HepG2 (cell line): Measurements from ENCODE around the gene FOXRED2. TPM values are rescaled to one million over a fixed set of nuclear protein-coding genes. Genes with fewer than 3 reads are reported as not detected.
A peak's percentile ranks its signal among the peaks of the same experiment; 100 is the strongest.

Experiments
- ARNT ChIP-seq: fragments of 450-650 bp; IDR thresholded peaks from 2 replicates; pipeline ENCODE4 v1.6.1; 2017
- ATF7 ChIP-seq, 2 experiments: fragments of 450-650 bp in 1 of 2; sonication (generic) in 1 of 2; formaldehyde crosslinking in 1 of 2; IDR thresholded peaks; 2 replicates each; pipeline versions ENCODE4 v1.4.0 to v1.6.1; 2016 to 2020; ENCODE audit warnings: antibody characterized with exemption in 1 of 2, mild to moderate bottlenecking in 1 of 2, missing genetic modification reagents in 1 of 2
- ELF4 ChIP-seq: sonication (generic); formaldehyde crosslinking; IDR thresholded peaks from 2 replicates; pipeline ENCODE4 v1.5.0; 2020; ENCODE audit warnings: missing genetic modification reagents, mild to moderate bottlenecking, moderate library complexity, borderline replicate concordance
- MYC ChIP-seq: sonication (generic); formaldehyde crosslinking; IDR thresholded peaks from 2 replicates; pipeline ENCODE4 v1.9.0; 2021; ENCODE audit warnings: missing genetic modification reagents, borderline replicate concordance
- NAIF1 ChIP-seq: sonication (generic); formaldehyde crosslinking; IDR thresholded peaks from 2 replicates; pipeline ENCODE4 v1.5.0; 2020; ENCODE audit warnings: mild to moderate bottlenecking, missing genetic modification reagents, borderline replicate concordance
- RBFOX2 ChIP-seq: fragments of 200-400 bp; formaldehyde crosslinking; IDR thresholded peaks from 2 replicates; pipeline ENCODE4 v1.6.1; 2017; ENCODE audit warnings: low read depth, mild to moderate bottlenecking, low read length
- SNRNP70 ChIP-seq: fragments of 200-400 bp; formaldehyde crosslinking; IDR thresholded peaks from 2 replicates; pipeline ENCODE4 v1.6.1; 2017; ENCODE audit warnings: mild to moderate bottlenecking, low read depth, low read length, moderate library complexity
- XRCC5 ChIP-seq: fragments of 200-400 bp; formaldehyde crosslinking; optimal IDR thresholded peaks from 2 replicates; pipeline ENCODE3; 2017; ENCODE audit warnings: mild to moderate bottlenecking, low read length
- ZNF3 ChIP-seq: IDR thresholded peaks from 2 replicates; pipeline ENCODE4 v1.7.0; 2017; ENCODE audit warnings: inconsistent platforms
- ZNF552 ChIP-seq: sonication (generic); formaldehyde crosslinking; IDR thresholded peaks from 2 replicates; pipeline ENCODE4 v1.9.0; 2022; ENCODE audit warnings: missing genetic modification reagents, mild to moderate bottlenecking, borderline replicate concordance
- ZNF704 ChIP-seq: sonication (generic); formaldehyde crosslinking; IDR thresholded peaks from 2 replicates; pipeline ENCODE4 v1.8.1; 2023; ENCODE audit warnings: mild to moderate bottlenecking, inconsistent platforms, moderate library complexity, missing genetic modification reagents, borderline replicate concordance
- ZNF772 ChIP-seq: sonication (generic); formaldehyde crosslinking; IDR thresholded peaks from 2 replicates; pipeline ENCODE4 v1.5.0; 2020; ENCODE audit warnings: mild to moderate bottlenecking, missing genetic modification reagents
- ZNF776 ChIP-seq: sonication (generic); formaldehyde crosslinking; IDR thresholded peaks from 2 replicates; pipeline ENCODE4 v1.4.0; 2020; ENCODE audit warnings: mild to moderate bottlenecking, missing genetic modification reagents
- ZSCAN25 ChIP-seq: sonication (generic); formaldehyde crosslinking; IDR thresholded peaks from 2 replicates; pipeline ENCODE4 v1.8.0; 2022; ENCODE audit warnings: mild to moderate bottlenecking, missing genetic modification reagents
- ZSCAN31 ChIP-seq: sonication (generic); formaldehyde crosslinking; IDR thresholded peaks from 2 replicates; pipeline ENCODE4 v1.5.0; 2020; ENCODE audit warnings: low read depth, mild to moderate bottlenecking, missing genetic modification reagents
- polyA plus RNA-seq, 8 experiments: library from polyadenylated mRNA; depleted of rRNA in 3 of 8; stranded (reverse) in 7 of 8; unstranded in 1 of 8; fragments of >200 nt; fragmentation: Illumina TruSeq in 4 of 8; extraction: Trizol in 4 of 8; gene quantifications; 2 replicates each; pipeline versions ENCODE4 v1.2.1 to v1.2.3, GENCODE V29; 2011 to 2016; ENCODE audit warnings: low read depth in 4 of 8, missing spikeins in 1 of 8, mixed read lengths in 1 of 8; ENCODE audit not compliant: insufficient read depth in 1 of 8
- total RNA-seq, 5 experiments: library from RNA; depleted of rRNA; stranded (reverse); fragments of >200 nt; fragmentation: Illumina TruSeq; extraction: Trizol; gene quantifications; 2 replicates each; pipeline ENCODE4 v1.2.3, GENCODE V29; 2016; ENCODE audit warnings: low read depth in 1 of 5
- TF ChIP-seq, protein P1 (sequence below): sonication (generic); formaldehyde crosslinking; conservative IDR thresholded peaks from 2 replicates; pipeline ENCODE4 v1.4.0; 2020; ENCODE audit warnings: missing genetic modification reagents
- TF ChIP-seq, protein P2 (sequence below): sonication (generic); formaldehyde crosslinking; IDR thresholded peaks from 2 replicates; pipeline ENCODE4 v1.4.0; 2020; ENCODE audit warnings: low read depth, missing genetic modification reagents
- TF ChIP-seq, protein P3 (sequence below): sonication (generic); formaldehyde crosslinking; IDR thresholded peaks from 2 replicates; pipeline ENCODE4 v1.4.0; 2020; ENCODE audit warnings: missing genetic modification reagents

Gene FOXRED2
- total and polyA plus RNA-seq, 2 of the 13 experiments (the other 11 are each of a cell fraction or from before 2014, with no cell fraction given) = 9.3 to 28.1 TPM

GRCh38 chr22:36481393-36482168, 25.3 kb downstream of the FOXRED2 start, which contains the start of gene TXN2 (continued):
- TF ChIP-seq, protein P1, sequence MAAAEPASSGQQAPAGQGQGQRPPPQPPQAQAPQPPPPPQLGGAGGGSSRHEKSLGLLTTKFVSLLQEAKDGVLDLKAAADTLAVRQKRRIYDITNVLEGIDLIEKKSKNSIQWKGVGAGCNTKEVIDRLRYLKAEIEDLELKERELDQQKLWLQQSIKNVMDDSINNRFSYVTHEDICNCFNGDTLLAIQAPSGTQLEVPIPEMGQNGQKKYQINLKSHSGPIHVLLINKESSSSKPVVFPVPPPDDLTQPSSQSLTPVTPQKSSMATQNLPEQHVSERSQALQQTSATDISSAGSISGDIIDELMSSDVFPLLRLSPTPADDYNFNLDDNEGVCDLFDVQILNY = no peak
- TF ChIP-seq ELF4 (CRISPR knock-in tag) (peak; percentile 46; the same call in 1 of the 2 replicates), ZNF772 (no peak), ZNF776 (CRISPR knock-in tag) (0 out of 2 replicates have a peak, but pooled peaks have one; percentile 65), ZNF3 (CRISPR knock-in tag) (0 out of 2 replicates have a peak, but pooled peaks have one; percentile 4), ZNF704 (CRISPR knock-in tag) (peak; percentile 78; the same call in 1 of the 2 replicates), XRCC5 (no peak), NAIF1 (0 out of 2 replicates have a peak, but pooled peaks have one; percentile 11), ATF7 (IDR thresholded peaks at IDR 0.05) (peak; percentile 64), ATF7 (CRISPR knock-in tag; IDR thresholded peaks at IDR 0.05) (0 out of 2 replicates have a peak, but pooled peaks have one; percentile 49), RBFOX2 (peak; percentile 95), ZNF552 (CRISPR knock-in tag) (no peak; the same call in 1 of the 2 replicates), ZSCAN31 (no peak), SNRNP70 (no peak), MYC (CRISPR knock-in tag) (peak; percentile 76), ZSCAN25 (CRISPR knock-in tag) (peak; percentile 79), ARNT (no peak)
- TF ChIP-seq, protein P2, sequence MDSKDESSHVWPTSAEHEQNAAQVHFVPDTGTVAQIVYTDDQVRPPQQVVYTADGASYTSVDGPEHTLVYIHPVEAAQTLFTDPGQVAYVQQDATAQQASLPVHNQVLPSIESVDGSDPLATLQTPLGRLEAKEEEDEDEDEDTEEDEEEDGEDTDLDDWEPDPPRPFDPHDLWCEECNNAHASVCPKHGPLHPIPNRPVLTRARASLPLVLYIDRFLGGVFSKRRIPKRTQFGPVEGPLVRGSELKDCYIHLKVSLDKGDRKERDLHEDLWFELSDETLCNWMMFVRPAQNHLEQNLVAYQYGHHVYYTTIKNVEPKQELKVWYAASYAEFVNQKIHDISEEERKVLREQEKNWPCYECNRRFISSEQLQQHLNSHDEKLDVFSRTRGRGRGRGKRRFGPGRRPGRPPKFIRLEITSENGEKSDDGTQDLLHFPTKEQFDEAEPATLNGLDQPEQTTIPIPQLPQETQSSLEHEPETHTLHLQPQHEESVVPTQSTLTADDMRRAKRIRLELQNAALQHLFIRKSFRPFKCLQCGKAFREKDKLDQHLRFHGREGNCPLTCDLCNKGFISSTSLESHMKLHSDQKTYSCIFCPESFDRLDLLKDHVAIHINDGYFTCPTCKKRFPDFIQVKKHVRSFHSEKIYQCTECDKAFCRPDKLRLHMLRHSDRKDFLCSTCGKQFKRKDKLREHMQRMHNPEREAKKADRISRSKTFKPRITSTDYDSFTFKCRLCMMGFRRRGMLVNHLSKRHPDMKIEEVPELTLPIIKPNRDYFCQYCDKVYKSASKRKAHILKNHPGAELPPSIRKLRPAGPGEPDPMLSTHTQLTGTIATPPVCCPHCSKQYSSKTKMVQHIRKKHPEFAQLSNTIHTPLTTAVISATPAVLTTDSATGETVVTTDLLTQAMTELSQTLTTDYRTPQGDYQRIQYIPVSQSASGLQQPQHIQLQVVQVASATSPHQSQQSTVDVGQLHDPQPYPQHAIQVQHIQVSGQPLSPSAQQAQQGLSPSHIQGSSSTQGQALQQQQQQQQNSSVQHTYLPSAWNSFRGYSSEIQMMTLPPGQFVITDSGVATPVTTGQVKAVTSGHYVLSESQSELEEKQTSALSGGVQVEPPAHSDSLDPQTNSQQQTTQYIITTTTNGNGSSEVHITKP (CRISPR knock-in tag) = no peak
- TF ChIP-seq, protein P3, sequence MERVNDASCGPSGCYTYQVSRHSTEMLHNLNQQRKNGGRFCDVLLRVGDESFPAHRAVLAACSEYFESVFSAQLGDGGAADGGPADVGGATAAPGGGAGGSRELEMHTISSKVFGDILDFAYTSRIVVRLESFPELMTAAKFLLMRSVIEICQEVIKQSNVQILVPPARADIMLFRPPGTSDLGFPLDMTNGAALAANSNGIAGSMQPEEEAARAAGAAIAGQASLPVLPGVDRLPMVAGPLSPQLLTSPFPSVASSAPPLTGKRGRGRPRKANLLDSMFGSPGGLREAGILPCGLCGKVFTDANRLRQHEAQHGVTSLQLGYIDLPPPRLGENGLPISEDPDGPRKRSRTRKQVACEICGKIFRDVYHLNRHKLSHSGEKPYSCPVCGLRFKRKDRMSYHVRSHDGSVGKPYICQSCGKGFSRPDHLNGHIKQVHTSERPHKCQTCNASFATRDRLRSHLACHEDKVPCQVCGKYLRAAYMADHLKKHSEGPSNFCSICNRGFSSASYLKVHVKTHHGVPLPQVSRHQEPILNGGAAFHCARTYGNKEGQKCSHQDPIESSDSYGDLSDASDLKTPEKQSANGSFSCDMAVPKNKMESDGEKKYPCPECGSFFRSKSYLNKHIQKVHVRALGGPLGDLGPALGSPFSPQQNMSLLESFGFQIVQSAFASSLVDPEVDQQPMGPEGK (CRISPR knock-in tag) = no peak
